Activated effector memory CD4-positive, alpha-beta T cell treated with Interleukin-2 at 50 U/mL for 16 hours (primary cell): ENCODE results near the gene THRB.

Experiments used
- DNase-seq: peaks from one replicate; pipeline ENCODE4 v3.0.0-alpha.2; 2020

THRB gene

GRCh38 chr3:24510030-24510648 lies 15.5 kb upstream of the THRB start:
- no peak for DNase-seq

GRCh38 chr3:24508423-24508839 lies 13.8 kb upstream of the THRB start:
- no peak for DNase-seq

GRCh38 chr3:24507776-24508422 lies 13.2 kb upstream of the THRB start:
- no peak for DNase-seq

GRCh38 chr3:24506966-24507775 lies 12.5 kb upstream of the THRB start:
- no peak for DNase-seq

- DNase-seq = no peak
Measured at GRCh38 chr3:24505691-24506550, 11.3 kb upstream of the THRB start.

- DNase-seq = no peak
Measured at GRCh38 chr3:24504772-24505171, 10.1 kb upstream of the THRB start.

GRCh38 chr3:24503616-24504113 lies 9.0 kb upstream of the THRB start:
- DNase-seq = no peak

GRCh38 chr3:24502690-24503089 lies 8.0 kb upstream of the THRB start:
- DNase-seq = no peak

- DNase-seq = no peak
Measured at GRCh38 chr3:24500806-24501205, 6.2 kb upstream of the THRB start.

GRCh38 chr3:24499991-24500390 lies 5.3 kb upstream of the THRB start:
- no peak for DNase-seq

- no peak for DNase-seq
Measured at GRCh38 chr3:24498796-24499195, 4.1 kb upstream of the THRB start.

GRCh38 chr3:24498391-24498790 lies 3.7 kb upstream of the THRB start:
- no peak for DNase-seq

- DNase-seq = no peak
Measured at GRCh38 chr3:24497942-24498341, 3.3 kb upstream of the THRB start.

- DNase-seq = no peak
Measured at GRCh38 chr3:24496529-24497482, 2.2 kb upstream of the THRB start.

- DNase-seq = no peak
Measured at GRCh38 chr3:24495326-24495994, 810 bp upstream of the THRB start.

- no peak for DNase-seq
Measured at GRCh38 chr3:24493746-24494617, 668 bp downstream of the THRB start.

GRCh38 chr3:24492971-24493551 lies 1.6 kb downstream of the THRB start:
- no peak for DNase-seq

GRCh38 chr3:24490151-24490550 lies 4.5 kb downstream of the THRB start:
- no peak for DNase-seq
